HepG2 (cell line): Measurements from ENCODE around the gene PCDH12. TPM values are rescaled to one million over a fixed set of nuclear protein-coding genes. Genes with fewer than 3 reads are reported as not detected.
A peak's percentile ranks its signal among the peaks of the same experiment; 100 is the strongest.

Source experiments
- ATAC-seq: fragments of 200-7000 bp; cut with Tn5 transposase; 3 replicates; pipeline ENCODE4 v1.9.1; 2020; ENCODE audit warnings: mild to moderate bottlenecking, moderate library complexity
- BruUV-seq: library from RNA; stranded (reverse); fragments of 400-500 nt; replicated peaks from 2 replicates; lab custom pipeline; 2021; lab: Mats Ljungman, UMichigan
- CTCF ChIA-PET: fragments of 300-600 bp; formaldehyde crosslinking; extraction: SDS; loops from one replicate; lab custom pipeline; 2021; ENCODE audit warnings: low total read pairs, inconsistent platforms, low intra/inter-chr PET ratio; lab: Yijun Ruan, JAX
- POLR2A ChIA-PET: fragments of 350-600 bp; sonication (Branson Sonifier 250); formaldehyde crosslinking; loops from one replicate; lab custom pipeline; 2020; ENCODE audit warnings: antibody characterized with exemption, inconsistent platforms; lab: Yijun Ruan, JAX
- DNase-seq: peaks from one replicate; pipeline ENCODE4 v3.0.0-alpha.2; 2015; ENCODE audit warnings: low spot score
- FAIRE-seq: peaks from 3 replicates; lab custom pipeline; 2011; peaks lifted over from hg19 to GRCh38; lab: Jason Lieb, UNC
- H2AFZ ChIP-seq: one replicate; pipeline ENCODE4 v1.6.1; 2011; ENCODE audit warnings: low read length, inconsistent platforms
- H3K27ac ChIP-seq: fragments of 300-600 bp; 3 replicates; pipeline ENCODE4 v1.8.0; 2011; ENCODE audit warnings: mixed run types, mild to moderate bottlenecking, mixed read lengths, low read length, inconsistent platforms; ENCODE audit not compliant: insufficient read depth; ENCODE audit errors: extremely low read length
- H3K27me3 ChIP-seq, 2 experiments: fragments of 200-600 bp in 1 of 2; 2 replicates in 1 of 2; 3 replicates in 1 of 2; pipeline versions ENCODE4 v1.6.0 to v1.8.0; 2011; ENCODE audit warnings: low read length in 2 of 2, mild to moderate bottlenecking in 2 of 2, moderate library complexity in 2 of 2, inconsistent platforms in 1 of 2; ENCODE audit not compliant: insufficient read depth in 2 of 2, control insufficient read depth in 1 of 2
- H3K36me3 ChIP-seq, 2 experiments: fragments of 200-600 bp in 1 of 2; replicated peaks in 1 of 2; 2 replicates in 1 of 2; 3 replicates in 1 of 2; pipeline versions ENCODE4 v1.5.1 to v1.8.0; 2011; ENCODE audit warnings: low read length in 2 of 2, inconsistent platforms in 1 of 2; ENCODE audit not compliant: insufficient read depth in 2 of 2, control insufficient read depth in 1 of 2
- H3K4me1 ChIP-seq: 2 replicates; pipeline ENCODE4 v1.5.1; 2012; ENCODE audit warnings: low read length, inconsistent platforms; ENCODE audit not compliant: insufficient read depth
- H3K4me2 ChIP-seq: 2 replicates; pipeline ENCODE4 v1.6.0; 2011; ENCODE audit warnings: low read depth, low read length, inconsistent platforms
- H3K4me3 ChIP-seq, 3 experiments: fragments of 200-600 bp in 1 of 3; sonication (generic), shearing (Covaris generic) in 1 of 3; replicated peaks in 1 of 3; 2 replicates each; pipeline ENCODE4 v1.5.1; 2011 to 2016; ENCODE audit warnings: low read length in 3 of 3, inconsistent platforms in 2 of 3, low read depth in 2 of 3, mild to moderate bottlenecking in 2 of 3, control low read depth in 1 of 3, mixed read lengths in 1 of 3; ENCODE audit not compliant: insufficient read depth in 1 of 3
- H3K79me2 ChIP-seq: one replicate; pipeline ENCODE4 v1.6.1; 2011; ENCODE audit warnings: low read length, inconsistent platforms; ENCODE audit not compliant: insufficient read depth
- H3K9ac ChIP-seq: 2 replicates; pipeline ENCODE4 v1.6.0; 2011; ENCODE audit warnings: mild to moderate bottlenecking, low read depth, low read length, inconsistent platforms; ENCODE audit not compliant: insufficient read depth
- H3K9me3 ChIP-seq: 2 replicates; pipeline ENCODE4 v1.5.1; 2012; ENCODE audit warnings: mild to moderate bottlenecking, low read length
- H4K20me1 ChIP-seq: 2 replicates; pipeline ENCODE4 v1.6.0; 2011; ENCODE audit warnings: inconsistent platforms, mild to moderate bottlenecking, low read length, moderate library complexity; ENCODE audit not compliant: insufficient read depth
- ARNTL ChIP-seq: sonication (generic); formaldehyde crosslinking; IDR thresholded peaks from 2 replicates; pipeline ENCODE4 v1.4.0; 2020; ENCODE audit warnings: mild to moderate bottlenecking, missing genetic modification reagents
- ESRRA ChIP-seq: sonication (generic); formaldehyde crosslinking; IDR thresholded peaks from 2 replicates; pipeline ENCODE4 v1.5.1; 2020; ENCODE audit warnings: mild to moderate bottlenecking, low read depth, missing genetic modification reagents
- FOXO1 ChIP-seq: sonication (generic); formaldehyde crosslinking; IDR thresholded peaks from 2 replicates; pipeline ENCODE4 v1.4.0; 2020; ENCODE audit warnings: missing genetic modification reagents
- GTF3A ChIP-seq: sonication (generic); formaldehyde crosslinking; conservative IDR thresholded peaks from 2 replicates; pipeline ENCODE4 v1.4.0; 2020; ENCODE audit warnings: mild to moderate bottlenecking, missing genetic modification reagents
- HNRNPK ChIP-seq: fragments of 200-400 bp; formaldehyde crosslinking; IDR thresholded peaks from 2 replicates; pipeline ENCODE4 v1.6.1; 2018; ENCODE audit warnings: low read length, low read depth, moderate library complexity, mild to moderate bottlenecking; ENCODE audit not compliant: poor library complexity, severe bottlenecking
- MED8 ChIP-seq: sonication (generic); formaldehyde crosslinking; IDR thresholded peaks from 2 replicates; pipeline ENCODE4 v1.8.1; 2023; ENCODE audit warnings: mild to moderate bottlenecking, missing genetic modification reagents; ENCODE audit not compliant: insufficient replicate concordance
- NAIF1 ChIP-seq: sonication (generic); formaldehyde crosslinking; IDR thresholded peaks from 2 replicates; pipeline ENCODE4 v1.5.0; 2020; ENCODE audit warnings: mild to moderate bottlenecking, missing genetic modification reagents, borderline replicate concordance
- NBN ChIP-seq: fragments of 450-650 bp; conservative IDR thresholded peaks from 2 replicates; pipeline ENCODE4 v1.6.1; 2017
- POLR2AphosphoS5 ChIP-seq: IDR thresholded peaks from 2 replicates; pipeline ENCODE4 v1.6.1; 2012; ENCODE audit warnings: low read depth, low read length
- PRDM10 ChIP-seq: sonication (generic); formaldehyde crosslinking; IDR thresholded peaks from 2 replicates; pipeline ENCODE4 v1.4.0; 2020; ENCODE audit warnings: low read depth, missing genetic modification reagents
- SP4 ChIP-seq: sonication (generic); formaldehyde crosslinking; IDR thresholded peaks from 2 replicates; pipeline ENCODE4 v1.8.1; 2023; ENCODE audit warnings: mild to moderate bottlenecking, missing genetic modification reagents
- ZFP37 ChIP-seq: sonication (generic); formaldehyde crosslinking; IDR thresholded peaks from 2 replicates; pipeline ENCODE4 v1.4.0; 2020; ENCODE audit warnings: missing genetic modification reagents, borderline replicate concordance
- ZNF614 ChIP-seq: IDR thresholded peaks from 2 replicates; pipeline ENCODE4 v1.6.1; 2018; ENCODE audit warnings: missing biosample characterization, missing genetic modification reagents, inconsistent platforms, borderline replicate concordance
- WGBS: methylation state at CpG from one replicate; pipeline ENCODE4 v1.1.6; 2017; ENCODE audit warnings: low lambda C conversion rate; 5-methylcytosine and 5-hydroxymethylcytosine counted together
- in situ Hi-C: cut with HindIII; loops from 2 replicates; pipeline ENCODE4 v1.10.0; 2017; ENCODE audit warnings: low pct_unique_long_range_greater_than_20kb; ENCODE audit not compliant: extremely low pct_ligation_motif_present
- intact Hi-C: fragments of 100-400 bp; cut with micrococcal nuclease; formaldehyde crosslinking; loops from one replicate; pipeline ENCODE4 v1.10.0; 2022; ENCODE audit not compliant: unreplicated experiment
- polyA plus RNA-seq, 8 experiments: library from polyadenylated mRNA; depleted of rRNA in 3 of 8; stranded (reverse) in 7 of 8; unstranded in 1 of 8; fragments of >200 nt; fragmentation: Illumina TruSeq in 4 of 8; extraction: Trizol in 4 of 8; gene quantifications; 2 replicates each; pipeline versions ENCODE4 v1.2.1 to v1.2.3, GENCODE V29; 2011 to 2016; ENCODE audit warnings: low read depth in 4 of 8, missing spikeins in 1 of 8, mixed read lengths in 1 of 8; ENCODE audit not compliant: insufficient read depth in 1 of 8
- total RNA-seq, 5 experiments: library from RNA; depleted of rRNA; stranded (reverse); fragments of >200 nt; fragmentation: Illumina TruSeq; extraction: Trizol; gene quantifications; 2 replicates each; pipeline ENCODE4 v1.2.3, GENCODE V29; 2016; ENCODE audit warnings: low read depth in 1 of 5

PCDH12 gene
- total and polyA plus RNA-seq, 2 of the 13 experiments (the other 11 are each of a cell fraction or from before 2014, with no cell fraction given): not detected

GRCh38 chr5:141941307-141941706, 16.7 kb downstream of the PCDH12 start:
- Histone ChIP-seq H3K4me1 (peaks cover 18% of the 10 kb centered on the region), H4K20me1 (no peaks in the 10 kb centered on the region), H3K27ac (no peak overlapping the region), H3K9me3 (no peaks in the 10 kb centered on the region), H3K4me3 (no peak overlapping the region), H2AFZ (no peak overlapping the region), H3K27me3 (no peaks in the 10 kb centered on the region), H3K9ac (no peak overlapping the region), H3K36me3 (peaks cover 14 to 29% of the 10 kb centered on the region in 2 experiments; a peak in 4 of 5 replicates), H3K4me2 (no peak overlapping the region), H3K79me2 (no peaks in the 10 kb centered on the region)
- no TSS peak for BruUV-seq
- ChIA-PET POLR2A (interaction anchor here (1.8 kb wide), 1 partner anchor 18 kb away, joined by 9 read pairs; the partner anchor contains the start of gene DELE1), CTCF (no interaction called here)
- no peak for DNase-seq
- intact Hi-C loops (no loop called here), in situ Hi-C loops (no loop called here)
- TF ChIP-seq ZNF614 (no peak), ESRRA (CRISPR knock-in tag) (no peak)
- no peak for FAIRE-seq
- no peak for ATAC-seq
- 96% methylated on average over 6 of the region's 6 CpGs for WGBS

GRCh38 chr5:141940695-141941271, 17.2 kb downstream of the PCDH12 start:
- DNase-seq (no peak), FAIRE-seq (no peak), ATAC-seq (peak; percentile 44)
- BruUV-seq: no TSS peak
- H3K27ac ChIP-seq: no peak overlapping the region
- no peak overlapping the region for H3K9ac ChIP-seq
- H3K79me2 ChIP-seq: no peaks in the 10 kb centered on the region
- ChIA-PET POLR2A (interaction anchor here (1.8 kb wide), 1 partner anchor 17 kb away, joined by 9 read pairs; the partner anchor contains the start of gene DELE1), CTCF (no interaction called here)
- H4K20me1 ChIP-seq: no peaks in the 10 kb centered on the region
- intact Hi-C loops: no loop called here
- no peak overlapping the region for H3K4me3 ChIP-seq
- peaks cover 16 to 34% of the 10 kb centered on the region in 2 experiments; a peak in 4 of 5 replicates for H3K36me3 ChIP-seq
- peaks cover 18% of the 10 kb centered on the region for H3K4me1 ChIP-seq
- no peaks in the 10 kb centered on the region for H3K27me3 ChIP-seq
- in situ Hi-C loops: no loop called here
- no peak overlapping the region for H3K4me2 ChIP-seq
- H3K9me3 ChIP-seq: no peaks in the 10 kb centered on the region
- WGBS: 84% methylated on average over 6 of the region's 6 CpGs
- no peak overlapping the region for H2AFZ ChIP-seq
- TF ChIP-seq MED8: no peak
- no peak for TF ChIP-seq PRDM10 (CRISPR knock-in tag)
- TF ChIP-seq ARNTL: no peak
- no peak for TF ChIP-seq POLR2AphosphoS5
- TF ChIP-seq FOXO1 (CRISPR knock-in tag): no peak
- TF ChIP-seq NBN: no peak
- TF ChIP-seq GTF3A (CRISPR knock-in tag): no peak
- no peak for TF ChIP-seq HNRNPK
- TF ChIP-seq ZFP37: no peak
- TF ChIP-seq SP4 (CRISPR knock-in tag): no peak
- TF ChIP-seq NAIF1 (CRISPR knock-in tag): no peak
